ENCODE results near the gene MUC2.

DNA sequence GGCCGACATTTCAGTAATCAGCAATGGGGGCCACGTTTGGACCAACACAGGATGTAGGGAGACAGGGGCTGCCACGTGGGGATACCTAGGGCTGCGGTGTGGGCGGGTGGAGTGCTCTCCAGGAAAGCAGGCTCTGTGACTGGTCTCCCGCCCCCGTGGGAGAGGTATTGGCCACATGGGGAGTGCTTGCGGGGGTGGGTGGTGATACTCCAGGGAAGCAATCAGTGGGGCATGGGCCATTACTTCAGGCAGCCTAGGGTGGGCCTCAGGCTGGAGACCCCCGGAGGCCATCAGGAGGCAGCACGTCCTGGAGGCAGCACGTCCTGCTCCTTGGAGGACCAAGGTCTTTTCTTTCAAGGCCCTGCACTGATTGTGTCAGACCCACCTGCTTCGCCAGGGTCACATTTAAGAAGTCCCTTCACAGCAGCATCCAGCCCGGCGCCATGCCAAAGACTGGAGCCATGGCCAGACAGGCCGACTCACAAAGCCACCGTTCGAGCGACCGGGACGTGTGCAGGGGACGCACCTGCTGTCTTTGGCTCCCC, 3.0 kb upstream of the MUC2 start:
- TF ChIP-seq CTCF (conservative IDR thresholded peaks at IDR 0.05): no peak
- no peak for TF ChIP-seq EZH2 (IDR thresholded peaks at IDR 0.05; ENCODE audit: low read depth)

Measured in PC-9 (cell line).